PC-3 (cell line): ENCODE measurements around the gene OR6N1. TPM values are rescaled to one million over a fixed set of nuclear protein-coding genes. Genes with fewer than 3 reads are reported as not detected.

ENCODE experiments used
- ATAC-seq: fragments of 200-7000 bp; cut with Tn5 transposase; 2 replicates; pipeline ENCODE4 v1.9.1; 2020; ENCODE audit warnings: mild to moderate bottlenecking, moderate library complexity
- BruUV-seq: library from RNA; stranded (reverse); fragments of 400-500 nt; replicated peaks from 2 replicates; lab custom pipeline; 2021; lab: Mats Ljungman, UMichigan
- CTCF ChIA-PET: fragments of 300-600 bp; sonication (Branson Sonifier 250); formaldehyde crosslinking; loops from one replicate; lab custom pipeline; 2022; ENCODE audit warnings: antibody characterized with exemption; lab: Charles Lee
- POLR2A ChIA-PET: fragments of 300-600 bp; sonication (Branson Sonifier 250); formaldehyde crosslinking; loops from one replicate; lab custom pipeline; 2022; ENCODE audit warnings: antibody characterized with exemption; ENCODE audit not compliant: unreplicated experiment; lab: Charles Lee
- DNase-seq: peaks from one replicate; pipeline ENCODE4 v3.0.0-alpha.2; 2015
- H2AFZ ChIP-seq: fragments of 300-600 bp; sonication (generic); 2 replicates; pipeline ENCODE4 v1.6.0; 2016; ENCODE audit warnings: antibody characterized with exemption, low read length
- H3F3A ChIP-seq: fragments of 300-600 bp; sonication (generic); one replicate; pipeline ENCODE4 v1.6.0; 2017; ENCODE audit warnings: antibody characterized with exemption, low read length, control low read depth, mild to moderate bottlenecking; ENCODE audit not compliant: unreplicated experiment
- H3K27ac ChIP-seq: fragments of 300-600 bp; sonication (generic); 2 replicates; pipeline ENCODE4 v1.5.1; 2016; ENCODE audit warnings: mild to moderate bottlenecking, low read length
- H3K27me3 ChIP-seq: fragments of 300-600 bp; sonication (generic); 2 replicates; pipeline ENCODE4 v1.6.1; 2016; ENCODE audit warnings: low read length, mixed read lengths
- H3K36me3 ChIP-seq: fragments of 300-600 bp; sonication (generic); 2 replicates; pipeline ENCODE4 v1.6.1; 2016; ENCODE audit warnings: low read depth, mixed run types, low read length, mixed read lengths
- H3K4me1 ChIP-seq: fragments of 300-600 bp; sonication (generic); 2 replicates; pipeline ENCODE4 v1.5.1; 2016; ENCODE audit warnings: low read length; ENCODE audit not compliant: insufficient read depth
- H3K4me2 ChIP-seq: fragments of 300-600 bp; sonication (generic); 2 replicates; pipeline ENCODE4 v1.6.0; 2016; ENCODE audit warnings: low read length
- H3K4me3 ChIP-seq: fragments of 300-600 bp; sonication (generic); 2 replicates; pipeline ENCODE4 v1.5.1; 2016; ENCODE audit warnings: mild to moderate bottlenecking, low read length, mixed read lengths
- H3K79me2 ChIP-seq: fragments of 300-600 bp; sonication (generic); 2 replicates; pipeline ENCODE4 v1.6.1; 2017; ENCODE audit warnings: low read length, mixed read lengths
- H3K9ac ChIP-seq: fragments of 300-600 bp; sonication (generic); 2 replicates; pipeline ENCODE4 v1.6.0; 2016; ENCODE audit warnings: mild to moderate bottlenecking, low read length
- H3K9me2 ChIP-seq: fragments of 300-600 bp; sonication (generic); replicated peaks from 2 replicates; pipeline ENCODE4 v1.6.1; 2016; ENCODE audit warnings: mixed run types, low read length, mixed read lengths
- H3K9me3 ChIP-seq: fragments of 300-600 bp; sonication (generic); 2 replicates; pipeline ENCODE4 v1.6.1; 2016; ENCODE audit warnings: low read length, mixed read lengths
- H4K20me1 ChIP-seq: fragments of 300-600 bp; sonication (generic); 2 replicates; pipeline ENCODE4 v1.6.1; 2016; ENCODE audit warnings: low read length, mixed read lengths
- EZH2 ChIP-seq: fragments of 300-600 bp; sonication (generic); IDR thresholded peaks from one replicate; pipeline ENCODE4 v1.6.1; 2017; ENCODE audit warnings: antibody characterized with exemption, mild to moderate bottlenecking, low read length; ENCODE audit not compliant: unreplicated experiment
- EZH2phosphoT487 ChIP-seq: fragments of 300-600 bp; sonication (generic); IDR thresholded peaks from 2 replicates; pipeline ENCODE4 v1.6.1; 2018; ENCODE audit warnings: mild to moderate bottlenecking, antibody characterized with exemption, low read length, borderline replicate concordance
- intact Hi-C: fragments of 100-400 bp; cut with micrococcal nuclease; formaldehyde crosslinking; loops from 2 replicates; pipeline ENCODE4 v1.9.0; 2023
- total RNA-seq: library from RNA; depleted of rRNA; stranded (reverse); fragments of >200 nt; gene quantifications from 2 replicates; pipeline ENCODE4 v1.2.3, GENCODE V29; 2014
- TF ChIP-seq, protein P1 (sequence below): fragments of 300-600 bp; sonication (generic); conservative IDR thresholded peaks from 2 replicates; pipeline ENCODE4 v1.5.1; 2017; ENCODE audit warnings: antibody characterized with exemption, low read depth, mild to moderate bottlenecking, low read length

OR6N1 gene
- total RNA-seq, 1 experiment from 2014 or later: not detected

DNA sequence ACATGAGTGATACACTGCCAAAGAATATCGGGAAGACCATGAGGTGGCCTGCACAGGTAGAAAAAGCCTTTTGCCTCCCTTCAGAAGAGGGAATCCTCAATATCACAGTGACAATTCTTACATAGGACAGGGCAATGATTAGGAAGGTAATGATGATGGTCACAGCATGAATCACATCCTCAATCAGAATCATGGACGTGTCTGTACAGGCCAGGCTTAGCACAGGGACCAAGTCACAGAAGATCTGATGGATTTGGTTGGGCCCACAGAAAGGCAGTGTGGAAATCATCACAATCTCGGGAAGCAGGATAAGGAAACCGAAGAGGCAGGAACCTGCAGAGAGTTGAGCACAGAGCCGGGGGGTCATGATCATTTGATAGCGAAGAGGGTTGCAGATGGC is 54.7 kb downstream of the OR6N1 start:
- no TSS peak for BruUV-seq
- ChIA-PET CTCF (no interaction called here), POLR2A (no interaction called here)
- no peaks in the 10 kb centered on the region for H3K79me2 ChIP-seq
- no peak for TF ChIP-seq EZH2
- TF ChIP-seq, protein P1, sequence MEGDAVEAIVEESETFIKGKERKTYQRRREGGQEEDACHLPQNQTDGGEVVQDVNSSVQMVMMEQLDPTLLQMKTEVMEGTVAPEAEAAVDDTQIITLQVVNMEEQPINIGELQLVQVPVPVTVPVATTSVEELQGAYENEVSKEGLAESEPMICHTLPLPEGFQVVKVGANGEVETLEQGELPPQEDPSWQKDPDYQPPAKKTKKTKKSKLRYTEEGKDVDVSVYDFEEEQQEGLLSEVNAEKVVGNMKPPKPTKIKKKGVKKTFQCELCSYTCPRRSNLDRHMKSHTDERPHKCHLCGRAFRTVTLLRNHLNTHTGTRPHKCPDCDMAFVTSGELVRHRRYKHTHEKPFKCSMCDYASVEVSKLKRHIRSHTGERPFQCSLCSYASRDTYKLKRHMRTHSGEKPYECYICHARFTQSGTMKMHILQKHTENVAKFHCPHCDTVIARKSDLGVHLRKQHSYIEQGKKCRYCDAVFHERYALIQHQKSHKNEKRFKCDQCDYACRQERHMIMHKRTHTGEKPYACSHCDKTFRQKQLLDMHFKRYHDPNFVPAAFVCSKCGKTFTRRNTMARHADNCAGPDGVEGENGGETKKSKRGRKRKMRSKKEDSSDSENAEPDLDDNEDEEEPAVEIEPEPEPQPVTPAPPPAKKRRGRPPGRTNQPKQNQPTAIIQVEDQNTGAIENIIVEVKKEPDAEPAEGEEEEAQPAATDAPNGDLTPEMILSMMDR: no peak
- TF ChIP-seq EZH2phosphoT487: no peak
- no peaks in the 10 kb centered on the region for H3K4me1 ChIP-seq
- no peaks in the 10 kb centered on the region for H3K36me3 ChIP-seq
- H3K9ac ChIP-seq: no peak overlapping the region
- H3K27ac ChIP-seq: no peak overlapping the region
- no peak overlapping the region for H2AFZ ChIP-seq
- H3K4me2 ChIP-seq: no peak overlapping the region
- H3F3A ChIP-seq: no peaks in the 10 kb centered on the region
- no peaks in the 10 kb centered on the region for H3K9me2 ChIP-seq
- no peaks in the 10 kb centered on the region for H4K20me1 ChIP-seq
- H3K27me3 ChIP-seq: peaks cover 6% of the 10 kb centered on the region; the same call in 1 of the 2 replicates
- no peak for ATAC-seq
- no peak for DNase-seq
- H3K4me3 ChIP-seq: no peak overlapping the region
- no peaks in the 10 kb centered on the region; the same call in 1 of the 2 replicates for H3K9me3 ChIP-seq
- intact Hi-C loops: no loop called here

DNA sequence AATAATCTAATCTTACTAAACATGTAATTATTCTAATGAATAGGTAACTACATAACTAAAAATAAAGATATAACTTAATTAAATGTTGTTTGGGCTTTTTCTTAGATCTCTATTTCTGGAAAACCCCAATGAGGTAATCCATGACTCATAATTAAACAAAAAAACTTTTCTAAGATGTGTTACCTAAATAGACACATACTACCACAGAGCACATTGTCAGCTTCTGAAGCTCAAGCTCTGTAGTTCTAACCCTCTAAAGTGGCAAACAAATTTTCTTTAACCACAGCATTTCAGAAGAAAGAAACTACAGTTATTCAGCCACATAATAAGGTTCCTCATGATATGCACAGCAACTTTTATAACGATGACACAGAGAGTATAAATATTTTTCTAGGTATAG is 55.7 kb downstream of the OR6N1 start:
- TF ChIP-seq, protein P1: no peak
- TF ChIP-seq EZH2phosphoT487 (no peak), EZH2 (no peak)
- DNase-seq (no peak), ATAC-seq (no peak)
- H3K9ac ChIP-seq: no peak overlapping the region
- no peaks in the 10 kb centered on the region; the same call in 1 of the 2 replicates for H3K9me3 ChIP-seq
- no peaks in the 10 kb centered on the region for H3K9me2 ChIP-seq
- H2AFZ ChIP-seq: no peak overlapping the region
- H3K27me3 ChIP-seq: peaks cover 13% of the 10 kb centered on the region; the same call in 1 of the 2 replicates
- BruUV-seq: no TSS peak
- H3K79me2 ChIP-seq: no peaks in the 10 kb centered on the region
- no peaks in the 10 kb centered on the region for H3K36me3 ChIP-seq
- no peak overlapping the region for H3K4me2 ChIP-seq
- ChIA-PET POLR2A (interaction anchor here (0.6 kb wide), 1 partner anchor 1005 kb away, joined by 5 read pairs; no protein-coding TSS in a partner anchor), CTCF (no interaction called here)
- no peak overlapping the region for H3K27ac ChIP-seq
- H4K20me1 ChIP-seq: no peaks in the 10 kb centered on the region
- H3K4me1 ChIP-seq: no peaks in the 10 kb centered on the region
- intact Hi-C loops: no loop called here
- H3K4me3 ChIP-seq: no peak overlapping the region
- no peaks in the 10 kb centered on the region for H3F3A ChIP-seq

DNA sequence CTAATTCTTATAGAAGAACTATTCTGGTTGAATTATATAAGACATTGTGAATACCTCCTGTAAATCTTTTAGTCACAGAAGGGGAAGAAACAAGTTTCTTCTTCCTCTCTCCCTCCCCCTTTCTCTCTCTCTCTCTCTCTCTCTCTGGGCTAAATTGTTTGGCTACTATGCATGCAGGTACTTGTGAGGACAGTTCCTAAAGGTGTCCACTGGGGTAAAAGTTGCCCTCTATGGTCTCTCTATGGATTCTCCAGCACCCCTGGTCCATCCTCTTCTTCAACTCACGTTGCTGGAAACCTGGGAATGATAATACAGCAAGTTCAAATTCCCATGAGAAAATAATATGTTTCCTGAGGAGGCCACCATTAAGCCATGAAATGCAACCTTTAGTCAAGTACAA is 57.2 kb downstream of the OR6N1 start:
- intact Hi-C loops: no loop called here
- ATAC-seq: no peak
- BruUV-seq: no TSS peak

More for the DNA sequence above, 57.2 kb downstream of the OR6N1 start:
- CTCF ChIA-PET: no interaction called here
- Histone ChIP-seq H2AFZ (no peak overlapping the region), H3K9me2 (no peaks in the 10 kb centered on the region), H3K4me1 (no peaks in the 10 kb centered on the region), H3K36me3 (no peaks in the 10 kb centered on the region), H3K79me2 (no peaks in the 10 kb centered on the region), H4K20me1 (no peaks in the 10 kb centered on the region), H3F3A (no peaks in the 10 kb centered on the region), H3K4me3 (no peak overlapping the region), H3K9ac (no peak overlapping the region), H3K9me3 (no peaks in the 10 kb centered on the region; the same call in 1 of the 2 replicates), H3K27me3 (peaks cover 23% of the 10 kb centered on the region), H3K4me2 (no peak overlapping the region), H3K27ac (no peak overlapping the region)
- TF ChIP-seq EZH2: no peak
- TF ChIP-seq, protein P1: no peak
- no peak for TF ChIP-seq EZH2phosphoT487
- POLR2A ChIA-PET: no interaction called here
- no peak for DNase-seq
